Glomerular visceral epithelial cell (primary cell): Measurements from ENCODE around the gene HOXA13.
A peak's percentile ranks its signal among the peaks of the same experiment; 100 is the strongest.

Source experiments
- DNase-seq: peaks from one replicate; pipeline ENCODE4 v3.0.0-alpha.2; 2016; ENCODE audit errors: extremely low spot score

The HOXA13 gene

GRCh38 chr7:27159266-27160144, 40.4 kb downstream of the HOXA13 start:
- no peak for DNase-seq

GRCh38 chr7:27158436-27159265, 41.2 kb downstream of the HOXA13 start:
- no peak for DNase-seq

DNA sequence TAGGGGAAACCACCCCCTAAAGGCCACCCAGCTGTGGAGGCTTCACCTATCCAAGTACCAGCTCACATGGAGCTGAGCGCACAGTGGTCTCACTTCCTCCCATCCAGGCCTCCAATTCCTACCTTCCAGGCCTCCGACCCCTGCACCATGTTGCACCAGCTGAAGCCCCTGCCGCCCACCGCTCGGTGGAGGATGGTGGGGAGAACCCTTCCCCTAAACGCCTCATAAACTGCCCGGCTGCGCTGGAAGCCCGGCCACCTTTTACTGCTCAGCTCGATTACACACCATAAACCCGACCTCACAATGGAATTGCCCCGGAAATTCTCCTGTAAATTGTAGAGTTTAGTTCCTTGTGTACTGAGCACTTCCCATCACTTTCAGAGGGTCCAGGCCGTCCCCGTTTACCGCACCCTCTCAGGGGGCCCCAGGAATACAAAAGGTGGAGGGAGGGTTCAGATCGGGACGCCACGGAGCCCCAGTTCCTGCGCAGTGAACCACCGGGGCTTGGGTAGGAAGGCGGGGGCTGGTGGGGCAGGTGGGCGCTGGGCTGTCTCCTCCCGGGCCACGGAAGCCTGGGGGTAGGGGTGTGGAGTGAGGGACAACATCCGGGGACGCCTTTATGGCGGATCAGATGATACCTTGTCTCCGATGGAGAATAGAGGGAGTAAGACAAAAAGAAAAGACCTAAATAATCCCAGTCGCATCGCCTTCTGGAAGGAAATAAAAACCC, 42.0 kb downstream of the HOXA13 start:
- no peak for DNase-seq

GRCh38 chr7:27156916-27157701, 42.8 kb downstream of the HOXA13 start:
- DNase-seq: no peak

GRCh38 chr7:27156508-27156898, 43.4 kb downstream of the HOXA13 start, which contains the start of gene HOXA7:
HOXA7 (minus strand) TSS chr7:27156675; CDS start chr7:27156545, 130 bp downstream.
- peak; percentile 62 for DNase-seq

DNA sequence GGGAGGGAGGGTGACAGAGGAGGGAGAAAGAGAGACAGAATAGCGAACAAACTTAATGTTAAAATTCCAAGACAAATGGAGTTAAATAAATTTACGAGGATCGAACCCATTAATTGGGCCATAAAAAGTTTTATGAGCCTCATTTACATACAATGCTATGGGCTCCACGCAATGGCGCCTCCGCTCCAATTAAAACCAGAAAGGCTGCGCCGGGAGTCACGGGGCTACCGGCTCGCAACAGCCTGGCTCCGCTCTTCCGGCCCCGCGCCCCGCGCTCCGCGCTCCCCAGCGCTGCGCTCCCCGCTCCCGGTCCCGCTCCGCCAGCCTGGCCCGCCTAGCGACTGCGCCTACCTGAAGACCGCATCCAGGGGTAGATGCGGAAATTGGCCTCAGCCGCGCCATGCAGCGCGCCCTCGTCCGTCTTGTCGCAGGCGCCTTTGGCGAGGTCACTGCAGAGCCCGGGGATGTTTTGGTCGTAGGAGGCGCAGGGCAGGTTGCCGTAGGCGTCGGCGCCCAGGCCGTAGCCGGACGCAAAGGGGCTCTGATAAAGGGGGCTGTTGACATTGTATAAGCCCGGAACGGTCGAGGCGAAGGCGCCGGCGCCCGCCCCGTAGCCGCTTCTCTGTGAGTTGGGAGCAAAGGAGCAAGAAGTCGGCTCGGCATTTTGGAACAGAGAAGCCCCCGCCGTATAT, 43.9 kb downstream of the HOXA13 start:
- DNase-seq: peak; percentile 36

- peak; percentile 74 for DNase-seq
Measured at GRCh38 chr7:27154901-27155815, 44.7 kb downstream of the HOXA13 start.

DNA sequence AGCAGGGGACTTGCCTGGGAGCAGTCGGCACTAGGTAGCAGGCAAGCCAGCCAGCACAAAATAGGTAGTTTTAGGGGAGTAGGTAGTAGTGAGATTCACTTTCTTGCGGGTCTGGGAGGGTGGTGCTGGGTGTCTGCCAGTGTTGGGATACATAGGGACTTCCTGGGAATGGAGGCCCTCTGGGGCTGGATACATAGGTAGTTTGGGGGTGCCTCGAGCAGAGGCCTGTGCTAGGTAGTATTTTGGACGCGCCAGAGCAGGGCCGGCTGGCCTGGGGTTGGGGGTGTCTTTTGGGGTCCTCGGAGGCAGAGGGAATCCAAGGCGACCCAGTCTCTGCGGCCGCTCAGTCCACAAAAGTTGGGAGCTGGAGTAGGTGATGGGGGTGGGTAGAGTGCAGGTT, 45.5 kb downstream of the HOXA13 start:
- no peak for DNase-seq

DNA sequence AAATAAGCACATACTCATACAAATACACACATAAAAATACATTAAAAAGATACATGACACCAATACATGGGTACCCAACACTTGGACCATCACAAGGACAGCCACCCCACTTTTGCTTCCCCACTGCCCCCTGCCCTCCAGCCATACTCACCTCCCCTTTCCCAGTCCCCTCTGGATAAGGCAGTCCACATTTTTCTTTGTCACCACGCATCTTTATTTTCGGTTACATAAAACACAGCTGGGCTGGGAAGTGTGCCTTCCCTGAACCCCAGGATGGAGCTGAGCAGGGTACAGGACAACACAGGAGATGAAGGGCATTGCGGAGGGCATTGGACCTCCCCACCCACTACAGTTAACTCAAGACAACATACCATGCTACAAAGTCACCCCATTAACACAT, 46.4 kb downstream of the HOXA13 start:
- no peak for DNase-seq

- no peak for DNase-seq
Measured at GRCh38 chr7:27152816-27153442, 47.0 kb downstream of the HOXA13 start.

- peak; percentile 52 for DNase-seq
Measured at GRCh38 chr7:27151931-27152815, 47.7 kb downstream of the HOXA13 start, which contains the start of gene HOXA3. HOXA3 (minus strand) TSS chr7:27152583; CDS start chr7:27110640, 41,943 bp downstream.

GRCh38 chr7:27151341-27151930, 48.5 kb downstream of the HOXA13 start:
- no peak for DNase-seq

DNA sequence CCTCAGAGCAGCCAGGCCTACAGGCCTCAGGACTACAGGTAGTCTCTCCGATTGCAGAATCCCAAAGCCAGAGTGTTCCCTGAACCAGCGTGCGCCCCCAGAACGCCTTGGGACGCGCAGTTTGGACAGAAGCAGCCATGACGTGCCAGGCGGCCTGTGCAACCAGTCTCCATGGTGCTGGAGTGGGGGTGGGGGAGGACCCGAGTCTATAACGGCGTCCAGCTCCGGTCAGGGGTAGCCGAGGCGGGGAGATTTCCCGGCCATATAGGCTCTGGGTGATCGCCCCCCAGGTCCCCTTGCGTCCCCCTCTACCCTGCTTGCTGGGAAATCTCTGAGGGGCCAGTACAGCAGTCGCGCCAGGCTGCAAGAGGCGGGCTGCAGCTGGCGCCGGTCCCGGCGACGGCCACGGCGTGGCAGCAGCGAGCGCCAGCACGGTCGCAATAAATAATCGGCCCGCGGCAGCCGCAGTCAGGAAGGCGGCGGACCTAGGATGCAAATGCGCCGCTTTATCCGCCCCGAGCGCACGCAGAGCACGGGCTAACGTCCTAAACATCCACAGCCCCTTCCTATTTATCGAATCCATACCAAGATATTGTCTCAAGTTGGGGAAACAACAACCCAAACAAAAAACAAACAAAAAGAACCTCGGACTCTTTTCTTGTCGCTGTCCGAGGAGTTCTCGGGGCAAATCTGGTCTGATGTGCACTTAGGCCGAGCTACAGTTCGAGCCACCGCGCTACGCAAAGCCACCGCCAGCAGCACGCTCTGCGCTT, 49.1 kb downstream of the HOXA13 start:
- DNase-seq: peak; percentile 84

DNA sequence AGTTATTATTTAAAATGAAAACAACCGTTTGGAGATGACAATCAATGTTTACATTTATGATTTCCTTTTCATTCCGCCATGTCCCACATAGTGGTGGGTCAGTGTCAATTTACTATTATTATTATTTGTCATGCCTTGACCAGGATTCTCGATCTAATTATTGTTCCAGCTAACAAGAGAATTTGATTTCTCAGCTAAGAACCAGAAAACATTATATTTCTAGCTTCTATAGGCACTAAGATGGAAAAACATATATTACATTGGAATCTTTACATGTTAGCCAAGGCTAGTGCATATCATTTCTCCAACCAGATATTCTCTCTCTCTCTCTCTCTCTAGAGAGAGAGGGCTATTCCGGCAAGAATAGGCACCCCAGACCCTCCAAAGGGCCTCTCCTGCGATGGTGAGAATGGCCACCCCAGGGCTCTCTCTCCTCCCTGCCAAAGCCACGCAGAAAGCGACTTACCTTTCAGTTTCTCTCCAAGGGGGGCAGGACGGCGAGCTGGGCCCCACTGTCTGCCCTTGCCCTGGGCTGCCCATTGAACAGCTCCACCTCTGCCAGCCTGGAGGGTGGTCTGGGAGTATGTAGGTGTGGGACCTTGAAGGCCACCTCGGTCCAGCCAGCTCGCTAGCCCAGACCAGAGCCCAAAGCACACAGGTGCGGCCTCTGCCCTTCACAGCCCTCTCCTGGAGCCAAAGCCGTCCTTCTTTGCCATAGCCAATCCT, 49.9 kb downstream of the HOXA13 start:
- no peak for DNase-seq

DNA sequence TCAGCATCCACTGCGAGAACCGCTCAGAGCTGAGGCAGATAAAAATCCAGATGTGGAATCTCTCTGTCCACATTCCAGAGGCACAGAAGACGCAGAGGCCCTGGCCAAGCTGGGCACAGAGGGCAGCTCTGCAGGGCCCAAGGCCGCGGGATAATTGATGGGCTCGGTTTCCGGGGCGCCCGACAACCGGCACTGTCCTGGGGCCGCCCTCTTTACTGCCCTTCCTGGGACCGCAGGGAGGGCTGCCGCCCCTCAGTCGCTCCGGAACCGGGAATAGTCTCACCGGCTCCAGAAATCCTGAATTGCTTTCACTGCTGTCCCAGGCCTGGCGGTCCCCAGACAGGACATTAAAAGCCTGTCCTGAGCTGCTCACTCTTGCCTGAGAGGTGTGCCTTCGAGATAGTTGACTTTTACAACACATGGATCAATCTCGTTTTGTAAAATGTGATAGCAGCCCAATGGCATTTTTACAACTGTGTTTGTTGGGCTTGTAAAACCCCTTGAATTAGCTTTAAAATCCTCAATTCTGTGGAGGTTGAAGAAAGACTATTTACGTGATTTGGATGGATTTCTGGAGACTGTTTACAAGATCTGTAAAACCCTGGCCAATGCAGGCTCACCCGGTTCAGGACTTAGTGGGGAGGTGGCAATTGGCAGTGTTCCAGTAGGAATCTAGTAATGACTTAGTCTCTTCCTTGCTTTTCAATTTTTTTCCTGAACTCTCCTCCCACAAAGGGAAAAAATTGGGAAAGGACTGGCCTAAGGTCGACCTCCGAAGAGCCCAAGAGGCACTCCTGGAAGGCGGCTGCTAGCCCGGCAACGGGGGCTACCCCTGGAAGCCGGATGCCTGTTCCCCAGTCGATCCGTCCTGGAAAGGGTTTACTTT, 50.9 kb downstream of the HOXA13 start:
- peak; percentile 45 for DNase-seq
